SW480 (cell line): ENCODE measurements around the gene IGFLR1.
"Not testable (repeated sequence)": the region's sequence is repeated elsewhere in the genome, so short reads cannot be mapped to it uniquely, and the experiment has no call there.

ENCODE experiments used
- DNase-seq: peaks from one replicate; pipeline ENCODE4 v3.0.0-alpha.2; 2016; ENCODE audit warnings: low spot score

IGFLR1 gene

DNA sequence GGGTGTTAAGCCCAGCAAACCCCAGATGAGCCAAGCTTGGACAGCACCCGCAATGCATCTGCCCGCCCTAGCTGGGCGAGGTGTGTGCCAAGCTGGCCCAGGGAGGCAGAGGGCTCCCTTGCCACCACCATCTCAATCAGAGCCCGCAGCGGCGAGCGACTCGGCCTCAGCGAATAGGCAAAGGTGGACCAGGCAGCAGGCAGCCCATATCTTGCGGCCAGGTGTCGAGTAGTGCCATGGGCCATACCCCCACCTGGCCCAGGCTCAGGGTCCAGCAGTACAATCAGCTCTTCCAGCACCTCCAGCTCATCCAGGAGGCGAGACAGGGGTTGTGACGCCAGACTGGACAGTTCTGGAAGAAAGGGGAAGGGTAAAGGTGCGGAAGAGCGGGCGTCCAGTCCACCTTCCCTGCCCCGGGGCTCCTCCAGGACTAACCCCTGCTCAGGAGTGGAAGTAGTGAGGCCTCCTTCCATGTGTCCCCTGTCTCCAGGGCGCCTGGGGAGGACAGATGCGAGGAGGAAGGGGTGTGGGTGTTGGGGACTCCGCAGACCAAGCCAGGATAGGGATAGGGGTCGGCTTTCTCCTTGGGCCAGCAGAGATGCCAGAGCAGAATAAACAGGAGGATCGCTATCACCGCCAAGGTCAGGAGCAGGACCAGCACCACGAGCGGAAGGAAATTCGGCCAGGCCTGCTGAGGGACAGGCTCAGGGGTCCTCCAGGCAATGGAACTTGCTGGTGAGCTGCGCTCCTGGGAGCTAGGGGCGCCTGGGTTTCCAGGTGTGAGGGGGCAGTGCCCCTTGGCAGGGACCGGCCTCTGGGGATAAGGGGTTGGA is 2.8 kb downstream of the IGFLR1 start:
- DNase-seq = no peak

GRCh38 chr19:35738887-35739229 is 3.4 kb downstream of the IGFLR1 start:
- no peak for DNase-seq

GRCh38 chr19:35738021-35738886 is 4.0 kb downstream of the IGFLR1 start:
- no peak for DNase-seq

DNA sequence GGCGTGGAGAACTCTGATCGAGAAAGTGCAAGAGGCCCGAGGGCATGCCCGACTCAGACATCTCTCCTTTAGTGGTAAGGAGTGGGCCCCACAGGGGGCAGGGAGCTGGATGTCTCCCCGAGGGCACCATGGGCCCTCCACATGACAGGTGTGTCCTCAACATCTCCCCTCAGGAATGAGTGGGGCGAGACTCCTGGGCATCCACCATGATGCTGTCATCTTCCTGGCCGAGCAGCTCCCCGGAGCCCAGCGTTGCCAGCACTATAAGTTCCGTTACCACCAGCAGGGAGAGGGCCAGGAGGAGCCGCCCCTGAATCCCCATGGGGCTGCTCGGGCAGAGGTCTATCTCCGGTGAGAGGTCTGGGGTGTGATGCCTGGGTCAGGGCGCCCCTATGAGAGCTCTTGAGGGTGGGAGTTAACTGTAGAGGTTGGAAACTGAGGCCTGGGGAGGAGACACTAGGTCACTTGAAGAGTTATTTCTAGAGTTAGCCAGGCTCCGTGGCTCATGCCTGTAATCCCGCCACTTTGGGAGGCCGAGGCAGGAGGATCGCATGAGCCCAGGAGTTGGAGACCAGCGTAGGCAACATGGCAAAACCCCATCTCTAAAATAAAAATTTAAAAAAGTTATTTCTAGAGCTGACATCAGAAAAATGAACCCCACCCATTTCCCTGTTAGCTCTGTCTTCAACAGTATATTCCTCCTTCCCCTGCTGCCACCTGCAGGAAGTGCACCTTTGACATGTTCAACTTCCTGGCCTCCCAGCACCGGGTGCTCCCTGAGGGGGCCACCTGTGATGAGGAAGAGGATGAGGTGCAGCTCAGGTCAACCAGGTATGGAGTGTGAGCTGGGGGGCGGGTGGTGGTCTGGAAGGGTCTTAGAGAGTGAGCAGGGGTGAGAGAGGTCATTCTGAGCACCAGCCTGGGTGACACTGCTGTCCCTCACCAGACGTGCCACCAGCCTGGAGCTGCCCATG is 5.1 kb downstream of the IGFLR1 start:
- DNase-seq = no peak

GRCh38 chr19:35734889-35735288 is 7.4 kb downstream of the IGFLR1 start:
- no peak for DNase-seq

- no peak for DNase-seq
Measured at GRCh38 chr19:35734273-35734672, 8.0 kb downstream of the IGFLR1 start.

DNA sequence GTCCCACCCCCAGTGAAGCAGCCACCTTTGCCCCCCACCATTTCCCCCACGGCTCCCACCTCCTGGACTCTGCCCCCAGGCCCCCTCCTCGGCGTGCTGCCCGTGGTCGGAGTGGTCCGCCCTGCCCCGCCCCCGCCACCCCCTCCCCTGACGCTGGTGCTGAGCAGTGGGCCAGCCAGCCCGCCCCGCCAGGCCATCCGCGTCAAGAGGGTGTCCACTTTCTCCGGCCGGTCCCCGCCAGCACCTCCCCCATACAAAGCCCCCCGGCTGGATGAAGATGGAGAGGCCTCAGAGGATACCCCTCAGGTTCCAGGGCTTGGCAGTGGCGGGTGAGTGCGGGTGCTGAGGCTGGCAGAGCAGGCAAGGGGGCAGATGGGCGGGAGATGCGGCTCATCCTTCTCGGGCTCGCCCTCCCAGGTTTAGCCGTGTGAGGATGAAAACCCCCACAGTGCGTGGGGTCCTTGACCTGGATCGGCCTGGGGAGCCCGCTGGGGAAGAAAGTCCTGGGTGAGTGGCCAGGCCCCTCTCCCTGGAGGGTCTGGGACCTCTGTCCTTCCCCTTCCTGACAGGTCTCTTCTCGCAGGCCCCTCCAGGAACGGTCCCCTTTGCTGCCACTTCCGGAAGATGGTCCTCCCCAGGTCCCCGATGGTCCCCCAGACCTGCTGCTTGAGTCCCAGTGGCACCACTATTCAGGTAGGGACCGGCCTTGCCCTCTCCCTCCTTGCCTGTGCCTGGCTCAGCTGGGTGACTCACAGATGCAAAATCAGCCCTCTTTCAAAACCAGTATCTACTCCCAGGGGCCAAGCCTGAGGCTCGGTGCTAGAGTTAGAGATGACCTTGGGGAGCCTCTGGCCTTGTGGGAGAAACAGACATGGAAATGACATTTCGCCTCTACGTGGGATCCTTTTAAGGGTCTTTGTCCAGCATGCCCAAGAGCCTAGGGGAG is 8.8 kb downstream of the IGFLR1 start:
- no peak for DNase-seq

- no peak for DNase-seq
Measured at GRCh38 chr19:35732540-35733179, 9.6 kb downstream of the IGFLR1 start.

- DNase-seq = no peak
Measured at GRCh38 chr19:35731779-35732405, 10.4 kb downstream of the IGFLR1 start.

- peak; percentile 67 for DNase-seq
Measured at GRCh38 chr19:35731353-35731752, 10.9 kb downstream of the IGFLR1 start.

DNA sequence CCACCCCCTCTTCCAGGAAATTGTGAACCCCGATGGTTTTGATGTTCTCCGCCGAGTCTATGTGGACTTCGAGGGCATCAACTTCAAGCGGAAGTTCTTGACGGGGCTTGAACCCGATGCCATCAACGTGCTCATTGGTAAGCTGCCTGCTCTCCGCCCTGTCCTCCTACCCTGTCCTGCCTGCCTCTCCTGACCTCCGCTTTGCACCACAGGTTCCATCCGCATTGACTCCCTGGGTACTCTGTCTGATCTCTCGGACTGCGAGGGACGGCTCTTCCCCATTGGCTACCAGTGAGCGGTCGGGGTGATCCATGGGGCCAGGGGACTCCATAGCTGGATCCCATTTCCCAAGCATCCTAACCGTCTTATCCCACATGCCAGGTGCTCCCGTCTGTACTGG is 11.9 kb downstream of the IGFLR1 start:
- no peak for DNase-seq

DNA sequence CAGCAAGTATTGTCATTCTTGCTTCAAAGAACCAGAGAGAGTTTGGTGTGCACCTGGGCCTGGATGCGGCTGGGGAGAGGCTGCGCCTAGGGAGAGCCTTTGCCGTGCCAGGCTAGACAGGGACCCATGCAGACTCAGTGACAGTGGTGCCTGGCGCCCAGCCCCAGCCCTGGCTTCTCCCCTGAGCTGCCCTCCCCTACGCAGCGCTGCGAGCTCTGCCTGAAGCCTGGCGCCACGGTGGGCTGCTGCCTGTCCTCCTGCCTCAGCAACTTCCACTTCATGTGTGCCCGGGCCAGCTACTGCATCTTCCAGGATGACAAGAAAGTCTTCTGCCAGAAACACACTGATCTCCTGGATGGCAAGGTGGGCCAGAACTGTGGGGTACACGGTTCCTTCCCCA is 12.5 kb downstream of the IGFLR1 start:
- no peak for DNase-seq

DNA sequence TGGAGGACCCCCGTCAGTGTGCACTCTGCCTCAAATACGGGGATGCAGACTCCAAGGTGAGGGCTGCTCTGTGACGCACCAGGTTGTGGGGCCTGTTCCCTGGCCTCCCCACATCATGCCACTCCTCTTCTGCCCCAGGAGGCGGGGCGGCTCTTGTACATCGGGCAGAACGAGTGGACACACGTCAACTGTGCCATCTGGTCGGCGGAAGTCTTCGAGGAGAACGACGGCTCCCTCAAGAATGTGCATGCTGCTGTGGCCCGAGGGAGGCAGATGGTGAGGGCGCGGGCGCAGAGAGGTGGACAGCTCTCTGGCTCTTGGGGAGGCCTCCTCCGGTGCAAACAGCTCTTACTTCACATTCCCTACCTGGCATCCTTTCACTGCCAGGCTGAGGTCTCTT is 13.2 kb downstream of the IGFLR1 start:
- DNase-seq = no peak

GRCh38 chr19:35727956-35728706 is 14.1 kb downstream of the IGFLR1 start:
- DNase-seq = no peak

- DNase-seq = no peak
Measured at GRCh38 chr19:35727053-35727955, 14.9 kb downstream of the IGFLR1 start.

DNA sequence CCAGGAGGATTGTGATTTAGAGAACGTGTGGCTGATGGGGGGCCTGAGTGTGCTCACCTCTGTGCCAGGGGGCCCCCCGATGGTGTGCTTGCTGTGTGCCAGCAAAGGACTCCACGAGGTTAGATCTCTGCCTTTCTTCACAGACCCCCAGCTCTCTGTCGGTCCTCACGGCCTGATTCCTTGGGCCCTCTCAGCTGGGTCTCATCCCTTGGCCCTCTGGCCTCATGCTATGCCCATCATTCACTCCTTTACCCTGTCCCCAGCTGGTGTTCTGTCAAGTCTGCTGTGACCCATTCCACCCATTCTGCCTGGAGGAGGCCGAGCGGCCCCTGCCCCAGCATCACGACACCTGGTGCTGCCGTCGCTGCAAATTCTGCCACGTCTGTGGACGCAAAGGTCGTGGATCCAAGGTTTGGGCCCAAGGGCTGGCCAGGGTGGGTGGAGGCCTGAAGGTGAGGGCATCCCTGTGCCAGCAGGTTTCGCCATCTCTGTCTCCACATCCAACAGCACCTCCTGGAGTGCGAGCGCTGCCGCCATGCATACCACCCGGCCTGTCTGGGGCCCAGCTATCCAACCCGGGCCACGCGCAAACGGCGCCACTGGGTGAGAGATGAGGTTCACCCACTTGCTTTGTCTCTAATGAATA is 16.9 kb downstream of the IGFLR1 start:
- DNase-seq = no peak

GRCh38 chr19:35724560-35724959 is 17.7 kb downstream of the IGFLR1 start:
- DNase-seq = no peak

GRCh38 chr19:35724132-35724531 is 18.1 kb downstream of the IGFLR1 start:
- DNase-seq = not testable (repeated sequence)
